ENCODE measurements around the gene ABCC3. TPM values are rescaled to one million over a fixed set of nuclear protein-coding genes. Genes with fewer than 3 reads are reported as not detected.
A peak's percentile ranks its signal among the peaks of the same experiment; 100 is the strongest.

Gene ABCC3
- total RNA-seq, 6 donors from 2014 or later: 34.2 to 268 (median 57.7) TPM

- H3K9me3 ChIP-seq: no peaks in the 10 kb centered on the region
- H3K27me3 ChIP-seq: no peaks in the 10 kb centered on the region
- no peaks in the 10 kb centered on the region for H3K36me3 ChIP-seq
- ATAC-seq (ENCODE audit: low FRiP score in 2 of 2) (no peak), DNase-seq (no peak)
- peak overlapping the region; percentile 63 to 86 (median 82) for H3K27ac ChIP-seq
- H3K4me3 ChIP-seq: no peak overlapping the region
- peaks cover 33 to 44% (median 36%) of the 10 kb centered on the region in 4 donors for H3K4me1 ChIP-seq
- TF ChIP-seq CTCF (IDR thresholded peaks at IDR 0.05): no peak
- WGBS, 2 donors: 69 to 70% methylated on average over 5 of the region's 5 CpGs
Measured at GRCh38 chr17:50661348-50661747, 26.7 kb downstream of the ABCC3 start.

GRCh38 chr17:50661795-50662391 lies 27.2 kb downstream of the ABCC3 start:
- H3K27ac ChIP-seq: peak overlapping the region; percentile 63 to 86 (median 82)
- ATAC-seq (ENCODE audit: low FRiP score in 2 of 2) (peak; percentile 51 to 69), DNase-seq (peak in 1 of 2 donors; percentile 85)
- H3K9me3 ChIP-seq: no peaks in the 10 kb centered on the region
- H3K36me3 ChIP-seq: no peaks in the 10 kb centered on the region
- no peaks in the 10 kb centered on the region for H3K27me3 ChIP-seq
- WGBS, 2 donors: 31 to 41% methylated on average over 9 of the region's 9 CpGs
- peaks cover 33 to 44% (median 36%) of the 10 kb centered on the region in 4 donors for H3K4me1 ChIP-seq
- TF ChIP-seq POLR2AphosphoS5 (IDR thresholded peaks at IDR 0.05): peak; percentile 78 to 84
- no peak for TF ChIP-seq POLR2A (IDR thresholded peaks at IDR 0.05)
- peak in 2 of 4 donors; percentile 47 to 93 for TF ChIP-seq EP300 (IDR thresholded peaks at IDR 0.05)
- TF ChIP-seq CTCF (IDR thresholded peaks at IDR 0.05): no peak
- H3K4me3 ChIP-seq: no peak overlapping the region

- TF ChIP-seq POLR2AphosphoS5 (IDR thresholded peaks at IDR 0.05) (no peak), EP300 (IDR thresholded peaks at IDR 0.05) (no peak), CTCF (IDR thresholded peaks at IDR 0.05) (no peak), POLR2A (IDR thresholded peaks at IDR 0.05) (no peak)
- ATAC-seq (ENCODE audit: low FRiP score in 2 of 2): no peak
- Histone ChIP-seq H3K27me3 (no peaks in the 10 kb centered on the region), H3K36me3 (no peaks in the 10 kb centered on the region), H3K9me3 (no peaks in the 10 kb centered on the region), H3K27ac (peak overlapping the region in 2 of 4 donors; percentile 84 to 86), H3K4me3 (no peak overlapping the region), H3K4me1 (peaks cover 33 to 44% (median 36%) of the 10 kb centered on the region in 4 donors)
- 94 to 96% methylated on average over 9 of the region's 9 CpGs for WGBS, 2 donors
- no peak for DNase-seq
Measured at GRCh38 chr17:50662632-50663225, 28.0 kb downstream of the ABCC3 start.

- DNase-seq (no peak), ATAC-seq (ENCODE audit: low FRiP score in 2 of 2) (no peak)
- Histone ChIP-seq H3K9me3 (no peaks in the 10 kb centered on the region), H3K36me3 (no peaks in the 10 kb centered on the region), H3K27ac (no peak overlapping the region), H3K4me3 (no peak overlapping the region), H3K27me3 (no peaks in the 10 kb centered on the region), H3K4me1 (peaks cover 33 to 38% (median 34%) of the 10 kb centered on the region in 4 donors)
- TF ChIP-seq POLR2A (IDR thresholded peaks at IDR 0.05): no peak
- TF ChIP-seq POLR2AphosphoS5 (IDR thresholded peaks at IDR 0.05): no peak
- WGBS, 2 donors: 84 to 88% methylated on average over 10 of the region's 10 CpGs
Measured at GRCh38 chr17:50663812-50664374, 29.2 kb downstream of the ABCC3 start.

GRCh38 chr17:50664788-50665458 lies 30.2 kb downstream of the ABCC3 start:
- no peak for ATAC-seq (ENCODE audit: low FRiP score in 2 of 2)
- H3K4me1 ChIP-seq: peaks cover 24 to 28% (median 25%) of the 10 kb centered on the region in 4 donors
- no peaks in the 10 kb centered on the region for H3K9me3 ChIP-seq
- no peak overlapping the region for H3K4me3 ChIP-seq
- TF ChIP-seq EP300 (IDR thresholded peaks at IDR 0.05) (no peak), POLR2AphosphoS5 (IDR thresholded peaks at IDR 0.05) (no peak), CTCF (IDR thresholded peaks at IDR 0.05) (no peak), POLR2A (IDR thresholded peaks at IDR 0.05) (no peak)
- WGBS, 2 donors: 88 to 93% methylated on average over 12 of the region's 12 CpGs
- H3K27me3 ChIP-seq: no peaks in the 10 kb centered on the region
- DNase-seq: no peak
- H3K36me3 ChIP-seq: no peaks in the 10 kb centered on the region
- no peak overlapping the region for H3K27ac ChIP-seq

All from upper lobe of left lung (tissue), 6 donors.